Renal pelvis (tissue), 4 donors: Measurements from ENCODE around the gene LIN54. TPM values are rescaled to one million over a fixed set of nuclear protein-coding genes. Genes with fewer than 3 reads are reported as not detected.
A peak's percentile ranks its signal among the peaks of the same experiment; 100 is the strongest.
"Not testable (repeated sequence)": the region's sequence is repeated elsewhere in the genome, so short reads cannot be mapped to it uniquely, and the experiment has no call there.

Experiments used
- DNase-seq: peaks from one replicate; pipeline ENCODE4 v3.0.0-alpha.2; 2013
- polyA plus RNA-seq, 3 donors: library from polyadenylated mRNA; unstranded; fragments of 120-200 nt; gene quantifications; one replicate each; pipeline ENCODE4 v1.2.1, GENCODE V29; 2013; ENCODE audit not compliant: insufficient read length in 3 of 3

The LIN54 gene
- polyA plus RNA-seq, 3 donors, result 13.2 to 15.9 (median 14.6) TPM

DNA sequence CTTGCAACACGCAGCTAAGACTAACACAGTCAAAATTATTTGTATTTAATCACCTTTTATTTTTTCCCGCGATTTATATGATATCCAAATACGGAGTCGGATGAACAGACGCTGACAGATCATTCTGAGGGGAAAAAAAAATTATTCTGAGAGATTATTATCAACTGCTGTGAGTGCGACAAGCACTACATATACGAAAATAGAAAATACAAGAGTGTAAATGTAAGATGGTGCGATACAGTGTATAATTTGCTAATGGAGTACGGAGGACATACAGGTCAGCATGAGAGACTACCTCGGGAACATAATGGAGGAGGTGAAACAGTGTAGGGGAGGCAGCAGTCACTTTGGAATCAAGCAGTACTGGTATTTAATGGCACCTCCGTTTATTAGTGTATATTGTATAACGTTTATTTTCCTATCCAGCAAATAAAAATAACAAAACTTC, 2.8 kb upstream of the LIN54 start:
- no peak for DNase-seq

DNA sequence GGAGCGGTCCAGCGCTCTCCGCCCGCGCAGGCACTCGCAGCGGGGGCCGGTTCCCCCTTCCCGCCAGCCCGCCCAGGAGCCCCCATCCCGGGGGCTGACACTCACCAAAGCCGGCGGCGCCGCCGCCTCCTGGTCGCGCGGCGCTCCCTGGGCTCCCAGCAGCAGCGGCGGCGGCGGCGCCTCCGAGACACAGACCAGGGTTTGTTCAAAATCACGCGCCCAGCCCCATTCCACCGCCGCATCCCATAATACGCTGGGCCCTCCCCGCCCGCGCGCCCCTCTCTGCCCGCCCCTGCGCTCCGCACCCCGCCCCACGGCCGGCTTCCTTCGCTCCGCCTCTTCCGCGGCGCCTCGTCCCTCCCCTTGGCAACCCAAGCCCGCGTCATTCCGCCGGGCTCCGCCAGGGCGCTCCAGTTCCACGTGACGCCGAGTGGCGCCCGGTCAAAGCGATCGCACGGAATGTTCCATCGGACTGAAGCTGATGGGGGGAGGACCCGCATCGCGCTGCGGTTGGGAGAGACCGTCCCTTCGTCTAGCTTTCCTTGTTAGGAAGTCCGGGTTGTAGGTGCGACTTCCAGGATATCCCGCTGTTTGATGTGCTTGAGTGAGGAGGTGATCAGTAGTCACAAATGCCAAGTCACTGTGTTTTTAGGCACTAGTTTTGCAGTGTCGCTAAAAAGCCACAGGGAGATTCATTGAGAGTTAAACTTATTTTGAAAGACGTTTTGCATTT, 2.2 kb upstream of the LIN54 start:
- DNase-seq, result peak; percentile 97

DNA sequence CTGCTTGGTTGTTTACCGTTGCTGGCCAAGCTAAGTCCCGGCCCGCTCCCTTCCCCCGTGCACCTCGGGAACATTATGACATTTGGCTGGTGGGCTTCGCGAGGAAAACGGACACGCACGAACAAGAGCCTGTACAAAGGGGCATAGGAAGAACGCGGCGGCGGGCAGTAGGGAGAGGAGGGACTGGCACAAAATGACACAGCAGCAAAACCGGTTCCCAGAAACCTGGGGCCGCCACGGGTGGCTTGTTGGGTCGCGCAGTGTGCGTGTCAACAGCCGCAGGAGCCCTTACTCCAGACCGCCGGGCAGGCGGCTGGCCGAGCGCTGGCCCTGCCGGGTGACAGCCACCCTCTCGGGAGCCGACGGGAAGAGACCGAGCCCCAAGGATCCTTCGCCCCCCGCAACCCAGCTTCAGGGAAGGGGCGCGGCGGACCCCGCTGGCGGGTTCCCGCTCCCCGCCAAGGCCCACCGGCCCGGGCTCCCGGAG, 1.6 kb upstream of the LIN54 start:
- DNase-seq, result no peak

DNA sequence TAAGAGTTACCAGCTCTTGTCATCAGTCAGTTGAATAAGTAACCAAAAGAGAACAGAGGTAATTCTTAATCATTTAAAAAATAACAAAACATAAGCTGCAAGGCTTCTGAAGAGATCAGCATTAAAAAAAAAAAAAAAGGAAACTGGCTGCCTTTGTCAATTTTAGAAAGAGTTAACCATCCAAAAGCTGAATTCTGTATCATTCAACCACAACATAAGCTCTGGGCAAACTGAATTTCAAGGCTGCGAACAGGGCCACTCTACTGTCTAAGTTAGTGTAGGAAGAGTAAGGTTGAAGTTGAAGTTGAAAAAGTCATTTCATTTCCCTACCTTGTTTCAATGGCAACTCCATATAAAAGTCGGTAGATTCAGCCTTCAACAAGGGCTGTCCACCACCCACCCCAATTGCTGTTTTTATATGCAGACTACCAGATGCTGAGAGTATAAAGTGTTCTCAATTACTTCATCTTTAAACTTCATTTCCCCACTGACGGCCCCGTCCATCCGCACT, 1.1 kb upstream of the LIN54 start:
- DNase-seq, result no peak

DNA sequence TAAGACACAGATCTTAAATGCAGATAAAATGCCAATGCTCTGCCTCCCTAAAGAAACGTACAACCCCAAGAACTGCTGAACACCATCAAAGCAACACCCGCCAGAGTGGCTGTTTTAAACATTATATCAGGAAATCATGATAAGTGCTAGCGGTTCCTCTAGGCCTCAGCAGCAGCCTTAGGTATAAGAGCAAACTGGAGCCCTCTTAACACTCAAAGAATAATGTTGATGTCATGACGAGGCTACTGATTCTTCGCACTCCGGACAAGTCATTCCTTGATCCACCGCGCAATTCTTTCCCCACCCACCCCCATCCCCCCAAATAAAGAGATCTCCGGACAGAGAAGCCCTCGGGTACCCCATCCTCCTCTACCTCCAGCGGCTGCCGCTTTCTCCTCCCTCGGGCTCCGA, 507 bp downstream of the LIN54 start:
- no peak for DNase-seq

DNA sequence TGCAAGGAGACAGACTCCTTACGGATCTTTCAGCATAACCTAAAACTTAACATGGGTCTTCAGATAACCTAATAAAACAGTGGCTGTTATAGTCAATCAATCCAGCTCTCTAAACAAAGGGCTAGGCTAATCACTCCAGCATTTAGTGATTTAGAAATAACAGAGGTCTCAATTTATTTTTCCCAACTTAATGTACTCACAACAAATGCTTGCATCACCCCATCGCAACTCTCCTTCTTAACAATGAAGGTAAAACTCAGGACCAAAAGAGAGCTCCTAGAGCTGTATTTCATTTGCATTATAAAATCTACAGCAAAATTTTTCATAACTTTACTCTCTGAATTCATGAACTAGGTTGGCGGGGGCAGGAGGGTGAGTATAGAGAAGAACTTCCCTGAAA, 1.1 kb downstream of the LIN54 start:
- DNase-seq, result no peak

DNA sequence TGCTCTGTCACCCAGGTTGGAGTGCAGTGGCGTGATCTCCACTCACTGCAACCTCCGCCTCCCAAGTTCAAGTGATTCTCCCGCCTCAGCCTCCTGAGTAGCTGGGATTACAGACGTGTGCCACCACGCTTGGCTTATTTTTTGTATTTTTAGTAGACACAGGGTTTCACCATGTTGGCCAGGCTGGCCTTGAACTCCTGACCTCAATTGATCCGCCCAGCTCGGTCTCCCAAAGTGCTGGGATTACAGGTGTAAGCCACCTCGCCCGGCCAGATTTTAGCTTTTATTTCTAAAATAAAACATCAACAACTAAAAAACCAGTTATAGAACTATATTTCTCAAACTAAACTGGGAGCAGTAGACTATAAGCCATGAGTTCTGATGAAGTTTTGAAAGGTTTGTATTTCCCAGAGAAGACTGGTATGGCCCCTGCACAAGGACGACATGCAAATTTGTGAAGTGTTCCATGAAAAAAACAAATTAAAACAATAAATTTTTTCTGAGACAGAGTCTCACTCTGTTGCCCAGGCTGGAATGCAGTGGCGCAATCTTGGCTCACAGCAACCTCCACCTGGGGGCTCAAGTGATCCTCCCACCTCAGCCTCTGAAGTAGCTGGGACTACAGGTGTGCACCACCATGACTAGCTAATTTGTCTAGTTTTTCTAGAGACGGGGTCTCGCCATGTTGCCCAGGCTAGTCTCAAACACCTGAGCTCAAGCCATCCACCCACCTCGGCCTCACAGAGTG, 7.4 kb downstream of the LIN54 start:
- not testable (repeated sequence) for DNase-seq

DNA sequence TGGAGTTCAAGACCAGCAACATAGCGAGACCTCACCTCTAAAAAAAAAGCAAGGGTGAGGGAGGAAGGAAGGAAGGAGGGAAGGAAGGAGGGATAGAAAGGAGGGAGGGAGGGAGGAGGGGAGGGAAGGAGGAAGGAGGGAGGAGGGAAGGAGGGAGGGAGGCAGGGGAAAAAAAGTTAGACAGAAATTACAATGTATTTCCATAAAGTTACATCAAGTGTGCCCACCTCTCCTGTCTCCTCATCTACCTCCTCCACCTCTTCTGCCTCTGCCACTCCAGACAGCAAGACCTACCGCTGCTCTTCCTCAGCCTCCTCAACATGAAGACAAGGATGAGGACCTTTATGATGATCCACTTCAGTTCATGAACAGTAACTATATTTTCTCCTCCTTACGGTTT, 8.3 kb downstream of the LIN54 start:
- no peak for DNase-seq

DNA sequence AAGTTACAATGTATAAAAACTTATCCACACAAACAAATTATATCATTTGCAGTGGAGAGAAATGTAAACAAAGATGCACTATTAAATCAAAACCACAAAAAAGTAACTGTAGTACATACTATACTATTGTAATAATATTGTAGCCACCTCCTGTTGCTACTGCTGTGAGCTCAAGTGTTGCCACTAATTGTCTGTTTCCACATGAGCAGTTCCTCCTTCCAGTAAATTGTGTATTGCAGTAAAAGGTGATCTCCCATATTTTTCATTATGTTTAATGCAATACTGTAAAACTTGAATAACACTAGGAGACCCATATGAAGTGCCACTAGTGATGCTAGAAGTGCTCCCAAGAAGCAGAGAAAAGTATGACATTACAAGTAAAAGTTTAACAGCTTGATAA, 11.7 kb downstream of the LIN54 start:
- no peak for DNase-seq

DNA sequence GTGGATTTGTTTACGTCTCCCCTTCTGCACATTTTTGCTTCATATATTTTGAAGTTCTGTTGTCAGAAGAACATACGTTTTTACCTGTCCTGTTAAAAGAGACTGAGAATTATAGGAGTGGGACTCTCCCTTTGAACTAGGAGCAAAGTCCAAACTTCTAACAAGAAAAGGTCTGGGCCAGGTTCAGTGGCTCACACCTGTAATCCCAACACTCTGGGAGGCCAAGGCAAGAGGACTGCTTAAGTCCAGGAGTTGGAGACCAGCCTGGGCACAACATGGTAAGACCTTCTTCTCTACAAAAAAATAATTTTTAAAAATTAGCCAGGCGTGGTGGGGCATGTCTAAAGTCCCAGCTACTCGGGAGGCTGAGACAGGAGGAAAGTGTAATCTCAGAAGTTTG, 15.8 kb downstream of the LIN54 start:
- DNase-seq, result no peak

DNA sequence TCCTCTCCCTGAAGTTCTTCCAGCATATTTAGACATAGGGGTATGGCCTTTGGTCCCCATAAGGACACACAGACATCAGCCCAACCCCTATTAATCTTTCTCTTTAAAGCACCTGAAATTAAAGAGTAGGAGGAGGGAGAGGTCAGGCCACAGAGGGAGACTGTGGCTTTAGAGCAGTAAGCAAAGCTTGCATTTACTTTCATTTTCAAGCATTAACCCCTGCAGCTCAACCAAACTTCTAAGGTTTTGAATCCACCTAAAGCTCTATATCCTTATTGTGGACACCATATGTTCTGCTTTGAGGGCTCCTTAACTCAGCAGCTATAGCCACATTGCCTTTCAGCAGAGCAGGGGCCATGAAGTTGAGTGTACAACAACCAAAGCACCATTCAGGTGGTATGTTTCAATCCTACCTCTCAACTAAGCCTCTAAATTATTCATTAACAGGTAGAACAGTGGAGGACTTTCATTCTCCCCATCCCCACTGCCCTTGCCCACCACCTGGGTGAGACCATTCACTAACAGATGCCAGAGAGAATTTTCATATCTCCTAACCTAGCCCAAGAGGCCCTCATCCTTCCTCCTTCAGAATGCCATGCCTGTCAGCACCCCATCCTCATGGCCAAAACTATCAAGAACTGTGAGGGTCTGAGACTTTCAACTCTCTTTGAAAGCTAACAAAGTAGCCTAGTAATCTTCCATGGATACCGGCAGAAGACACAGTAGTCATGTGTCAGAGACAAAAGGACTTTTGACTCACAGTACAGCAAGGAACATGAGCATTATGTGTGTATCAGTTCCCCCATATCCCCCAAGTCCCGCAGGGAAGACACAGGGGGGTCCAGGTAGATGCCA, 20.8 kb downstream of the LIN54 start:
- DNase-seq, result no peak

DNA sequence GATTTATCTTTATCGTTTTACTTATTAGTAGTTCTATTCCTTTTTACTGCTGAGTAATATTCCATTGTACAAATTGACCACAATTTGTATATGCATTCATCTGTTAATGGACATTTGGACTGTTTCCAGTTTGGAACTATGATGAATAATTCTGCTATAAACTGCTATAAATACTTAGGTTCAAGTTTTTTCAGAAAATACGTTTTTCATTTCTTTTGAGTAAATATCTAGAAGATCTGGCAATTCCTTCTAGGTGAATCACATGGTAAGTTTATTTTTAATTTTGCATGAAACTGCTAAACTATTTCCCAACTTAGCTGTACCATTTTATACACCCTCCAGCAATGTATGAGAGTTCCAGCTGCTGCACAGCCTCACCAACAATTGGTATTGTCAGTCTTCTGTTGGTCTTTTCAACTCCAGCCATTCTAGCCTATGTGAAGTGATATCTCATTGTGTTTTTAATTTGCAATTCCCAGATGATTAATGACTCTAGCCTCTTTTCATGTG, 22.2 kb downstream of the LIN54 start:
- no peak for DNase-seq

DNA sequence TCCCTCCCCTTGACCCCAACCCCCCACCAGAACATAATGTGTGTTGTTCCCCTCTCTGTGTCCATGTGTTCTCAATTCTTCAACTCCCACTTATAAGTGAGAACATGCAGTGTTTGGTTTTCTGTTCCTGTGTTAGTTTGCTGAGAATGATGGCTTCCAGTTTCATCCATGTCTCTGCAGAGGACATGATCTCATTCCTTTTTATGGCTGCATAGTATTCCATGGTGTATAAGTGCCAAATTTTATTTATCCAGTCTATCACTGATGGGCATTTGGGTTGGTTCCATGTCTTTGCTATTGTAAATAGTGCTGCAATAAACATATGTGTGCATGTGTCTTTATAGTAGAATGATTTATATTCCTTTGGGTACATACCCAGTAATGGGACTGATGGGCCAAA, 23.1 kb downstream of the LIN54 start:
- not testable (repeated sequence) for DNase-seq

DNA sequence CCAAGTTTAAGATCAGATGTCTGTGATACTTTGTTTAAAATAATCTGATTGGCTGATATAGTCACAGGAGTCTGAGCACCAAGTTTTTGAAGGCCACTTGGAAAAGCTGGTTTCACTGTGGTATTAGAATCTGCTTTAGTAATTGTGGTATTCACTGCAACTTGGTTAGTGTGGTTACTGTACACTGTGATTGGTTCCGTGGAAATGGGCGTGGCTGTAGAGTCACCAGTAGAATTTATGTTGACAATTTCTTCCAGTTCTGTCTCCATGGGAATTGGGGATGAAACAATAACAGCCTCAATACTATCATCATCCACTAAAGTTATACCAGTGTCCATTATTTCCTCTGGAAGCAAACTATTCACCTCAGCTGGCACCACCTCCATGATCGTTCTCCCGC, 26.2 kb downstream of the LIN54 start:
- no peak for DNase-seq

DNA sequence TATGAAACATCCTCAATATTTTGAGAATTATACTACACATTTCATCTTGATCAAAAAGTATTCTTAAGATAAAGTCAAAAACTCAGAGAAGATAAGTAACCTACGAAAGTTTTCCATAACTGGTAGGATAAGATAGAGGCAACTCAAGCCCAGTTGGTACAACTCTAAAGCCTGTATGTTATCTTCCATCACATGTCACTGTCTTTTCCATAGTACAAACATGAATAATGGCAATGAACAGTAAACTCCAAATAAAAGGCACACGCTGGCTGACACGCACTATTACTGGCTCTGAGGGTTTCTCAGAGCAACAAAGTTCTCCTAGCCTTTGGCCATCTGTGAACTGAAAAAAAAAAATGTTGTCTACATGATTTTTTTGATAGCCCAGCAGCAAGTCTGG, 27.2 kb downstream of the LIN54 start:
- no peak for DNase-seq

DNA sequence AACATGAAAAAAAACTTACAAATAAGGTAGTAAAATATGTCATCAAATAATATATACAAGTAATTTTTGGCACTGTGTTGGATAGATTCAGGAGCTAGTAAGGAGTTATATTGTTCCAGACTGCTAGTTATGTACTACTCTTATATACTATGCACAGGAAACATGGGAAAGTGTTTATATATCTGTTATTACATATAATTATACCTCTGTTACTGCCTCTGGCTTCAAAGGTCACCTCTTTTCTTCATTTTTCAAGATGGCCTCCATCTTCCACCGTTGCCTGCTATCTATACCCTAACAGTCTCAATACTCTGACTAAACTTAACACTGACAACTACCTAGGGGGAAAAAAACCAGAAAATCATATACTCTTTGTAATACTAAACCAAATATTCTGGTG, 29.5 kb downstream of the LIN54 start:
- DNase-seq, result no peak

DNA sequence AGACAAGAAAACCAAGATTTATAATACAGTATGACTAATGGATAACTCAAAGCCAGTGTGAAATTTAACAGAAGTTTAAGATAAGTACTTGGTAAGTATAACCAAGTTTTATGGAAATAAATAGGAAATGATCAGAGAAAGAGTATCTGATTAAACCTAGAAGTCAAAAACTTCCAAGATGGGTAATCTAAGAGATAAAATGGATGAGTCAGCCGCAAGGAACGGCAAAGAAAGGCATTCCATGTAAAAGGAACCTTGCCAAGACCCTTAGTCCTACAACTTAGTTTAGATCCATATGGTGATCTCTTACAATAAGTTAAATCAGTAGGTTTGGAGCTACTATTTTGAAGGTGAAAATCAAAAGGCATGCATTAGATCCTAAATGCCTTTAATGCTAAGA, 34.8 kb downstream of the LIN54 start:
- DNase-seq, result no peak

DNA sequence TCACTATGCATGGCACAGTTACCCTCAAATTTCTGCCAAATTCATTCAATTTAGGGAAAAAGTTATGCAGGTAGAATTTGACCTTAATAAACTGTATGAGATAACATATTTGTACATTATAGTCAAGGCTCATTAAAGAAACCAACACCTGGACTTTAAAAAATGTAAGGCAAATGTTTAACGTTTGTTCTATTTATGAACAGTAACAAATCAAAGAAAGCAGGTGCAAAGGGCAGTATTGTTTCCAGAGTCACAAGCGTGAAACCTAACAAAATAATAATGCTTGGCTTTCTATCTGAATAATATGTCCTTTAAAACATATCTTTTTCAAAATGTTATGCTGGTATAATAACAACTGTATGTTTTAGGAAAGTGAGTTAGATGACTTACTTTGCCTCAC, 41.2 kb downstream of the LIN54 start:
- DNase-seq, result no peak

DNA sequence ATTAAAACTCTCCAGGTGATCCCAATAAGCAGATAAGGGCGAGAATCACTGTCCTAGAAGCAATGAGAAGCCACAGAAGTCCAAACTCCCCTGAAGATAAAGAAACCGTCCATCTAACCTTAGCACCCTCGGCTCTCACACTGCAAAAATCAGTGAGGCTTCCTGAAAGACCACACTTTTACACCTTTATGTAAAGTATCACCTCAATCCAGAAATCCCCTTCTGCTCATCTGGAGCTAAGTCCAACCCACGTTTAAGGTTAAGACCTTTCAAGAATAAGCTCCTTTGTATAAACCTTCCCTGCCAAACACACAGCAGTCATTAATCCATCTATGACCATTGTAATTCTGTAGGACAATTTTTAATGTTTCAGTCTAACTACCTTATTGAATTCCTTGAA, 41.7 kb downstream of the LIN54 start:
- DNase-seq, result no peak

DNA sequence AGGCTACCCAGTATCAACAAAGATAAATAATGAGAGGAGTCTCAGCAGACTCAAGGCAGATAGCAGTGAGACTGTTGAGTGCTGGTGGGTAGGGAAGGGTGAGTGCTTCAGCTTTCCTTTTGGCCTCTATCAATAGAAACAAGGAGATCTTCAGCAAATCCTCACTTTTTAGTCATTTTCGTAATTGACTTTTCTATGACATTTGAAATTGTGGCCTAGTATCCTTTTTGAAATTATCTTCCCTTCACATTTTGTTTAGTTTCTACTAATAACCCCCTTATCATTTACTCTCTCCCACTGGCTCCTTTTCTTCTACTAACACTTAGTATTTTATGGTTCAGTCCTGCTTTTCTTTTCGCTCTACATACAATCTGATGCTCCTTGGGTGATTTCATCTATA, 44.9 kb downstream of the LIN54 start:
- DNase-seq, result no peak

DNA sequence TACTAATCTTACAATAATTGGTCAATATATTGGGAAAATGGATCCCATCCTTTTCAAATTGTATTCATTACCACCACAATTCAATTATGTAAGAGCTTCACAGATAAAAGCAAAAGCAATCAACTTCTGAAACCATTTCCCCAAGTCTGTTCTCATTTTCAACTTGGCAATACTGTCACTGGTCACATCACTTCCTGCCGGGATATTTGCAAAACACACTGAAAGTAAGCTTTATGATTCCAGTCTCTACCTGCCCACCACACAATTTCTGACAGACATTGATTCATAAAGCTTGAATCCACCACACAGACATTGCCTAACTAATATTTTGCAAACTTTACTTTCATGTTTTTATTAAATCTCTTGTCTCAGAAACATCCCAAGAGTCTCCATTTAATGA, 53.6 kb downstream of the LIN54 start:
- DNase-seq, result no peak

DNA sequence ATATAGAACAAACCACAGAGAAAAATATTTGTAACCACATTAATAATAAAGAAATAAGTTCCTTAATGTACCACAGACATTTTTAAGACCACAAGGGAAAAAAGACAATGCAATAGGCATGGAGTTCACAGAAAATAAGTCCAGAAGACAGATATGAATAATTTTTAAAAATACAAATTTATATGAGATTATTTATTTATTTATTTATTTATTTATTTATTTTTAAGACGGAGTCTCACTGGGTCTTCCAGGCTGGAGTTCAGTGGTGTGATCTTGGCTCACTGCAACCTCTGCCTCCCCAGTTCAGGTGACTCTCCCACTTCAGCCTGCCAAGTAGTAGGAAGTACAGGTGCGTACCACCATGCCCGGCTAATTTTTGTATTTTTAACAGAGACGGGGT, 56.4 kb downstream of the LIN54 start:
- no peak for DNase-seq
